Activated naive CD4-positive, alpha-beta T cell treated with anti-CD3 and anti-CD28 coated beads, Interleukin-2, amount 50 U/mL, for 72 hours (primary cell): Measurements from ENCODE around the gene B3GNT2. TPM values are rescaled to one million over a fixed set of nuclear protein-coding genes. Genes with fewer than 3 reads are reported as not detected.
A peak's percentile ranks its signal among the peaks of the same experiment; 100 is the strongest.
"Not testable (repeated sequence)": the region's sequence is repeated elsewhere in the genome, so short reads cannot be mapped to it uniquely, and the experiment has no call there.

Source experiments
- ATAC-seq, 2 donors: fragments of 150-1000 bp; cut with Tn5 transposase; 2 replicates each; pipeline ENCODE4 v1.10.0; 2021; ENCODE audit warnings: mild to moderate bottlenecking in 2 of 2, moderate library complexity in 2 of 2
- DNase-seq, 2 donors: peaks; one replicate each; pipeline ENCODE4 v3.0.0; 2021 to 2022; ENCODE audit warnings: low spot score in 2 of 2
- H3K27ac Mint-ChIP-seq, 2 donors: one replicate each; pipeline ENCODE4 v1.8.0; 2022; ENCODE audit warnings: mild to moderate bottlenecking in 2 of 2, mixed read lengths in 2 of 2
- H3K36me3 Mint-ChIP-seq, 2 donors: one replicate each; pipeline ENCODE4 v1.8.0; 2022; ENCODE audit warnings: mixed read lengths in 2 of 2
- H3K9me3 Mint-ChIP-seq, 2 donors: one replicate each; pipeline ENCODE4 v1.8.0; 2022; ENCODE audit warnings: mixed read lengths in 2 of 2
- total RNA-seq, 2 donors: library from RNA; stranded (reverse); gene quantifications; one replicate each; pipeline ENCODE4 v1.2.3, GENCODE V29; 2022

Gene B3GNT2, protein sequence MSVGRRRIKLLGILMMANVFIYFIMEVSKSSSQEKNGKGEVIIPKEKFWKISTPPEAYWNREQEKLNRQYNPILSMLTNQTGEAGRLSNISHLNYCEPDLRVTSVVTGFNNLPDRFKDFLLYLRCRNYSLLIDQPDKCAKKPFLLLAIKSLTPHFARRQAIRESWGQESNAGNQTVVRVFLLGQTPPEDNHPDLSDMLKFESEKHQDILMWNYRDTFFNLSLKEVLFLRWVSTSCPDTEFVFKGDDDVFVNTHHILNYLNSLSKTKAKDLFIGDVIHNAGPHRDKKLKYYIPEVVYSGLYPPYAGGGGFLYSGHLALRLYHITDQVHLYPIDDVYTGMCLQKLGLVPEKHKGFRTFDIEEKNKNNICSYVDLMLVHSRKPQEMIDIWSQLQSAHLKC
- 10 to 100 TPM; 34.9 to 43.6 TPM for total RNA-seq

DNA sequence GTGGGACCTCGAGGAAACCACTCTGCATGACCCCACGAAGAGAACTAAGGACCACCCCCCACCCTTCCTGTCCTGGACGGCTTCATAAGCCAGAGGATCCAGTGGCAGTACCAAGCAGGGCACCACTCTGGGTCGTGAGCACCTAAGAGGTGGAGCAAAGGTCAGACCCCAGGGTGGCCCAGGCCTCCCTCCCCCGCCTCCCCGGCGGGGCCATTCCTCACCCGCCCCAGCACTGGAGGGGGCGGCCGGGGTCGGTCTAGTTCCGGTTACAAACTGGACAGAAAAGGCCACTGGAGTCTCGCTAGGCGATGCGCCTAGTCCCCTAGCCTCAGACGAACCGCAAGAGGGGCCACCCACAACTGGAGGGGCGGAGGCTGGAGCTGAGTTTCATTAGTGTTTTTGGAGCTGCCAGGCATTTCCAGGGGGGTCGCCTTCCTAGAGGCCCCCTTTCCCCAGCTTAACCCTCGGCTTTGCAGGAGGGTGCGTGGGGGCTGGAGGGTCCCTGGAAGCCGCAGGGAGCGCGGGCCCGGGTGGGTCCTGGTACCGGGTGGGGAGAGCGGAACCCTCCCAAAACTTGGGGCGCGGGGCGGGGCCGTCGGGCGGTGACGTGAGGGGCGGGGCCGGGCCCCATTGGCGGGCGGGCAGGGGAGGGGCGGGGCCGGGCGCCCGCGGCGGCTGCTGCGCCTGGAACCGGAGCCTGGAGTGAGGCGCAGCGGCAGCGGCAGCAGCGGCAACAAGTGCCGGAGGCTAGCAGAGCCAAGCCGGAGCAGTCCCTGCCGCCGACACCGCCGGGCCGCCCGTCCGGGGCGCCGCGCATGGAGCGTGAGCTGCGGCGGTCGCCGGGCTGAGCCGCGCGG, at the start of gene B3GNT2:
B3GNT2 (plus strand) TSS at position 695 of the 857 bp plus-strand sequence. CDS start 26,106 bp downstream, outside the sequence.
- ATAC-seq (peak; percentile 67 to 68), DNase-seq (peak; percentile 59 to 84)
- peaks cover 12 to 21% of the 10 kb centered on the region in 2 donors for H3K36me3 Mint-ChIP-seq
- peak within 1 kb of the TSS; percentile 91 to 94 for H3K27ac Mint-ChIP-seq
- H3K9me3 Mint-ChIP-seq: no peaks in the 10 kb centered on the region

DNA sequence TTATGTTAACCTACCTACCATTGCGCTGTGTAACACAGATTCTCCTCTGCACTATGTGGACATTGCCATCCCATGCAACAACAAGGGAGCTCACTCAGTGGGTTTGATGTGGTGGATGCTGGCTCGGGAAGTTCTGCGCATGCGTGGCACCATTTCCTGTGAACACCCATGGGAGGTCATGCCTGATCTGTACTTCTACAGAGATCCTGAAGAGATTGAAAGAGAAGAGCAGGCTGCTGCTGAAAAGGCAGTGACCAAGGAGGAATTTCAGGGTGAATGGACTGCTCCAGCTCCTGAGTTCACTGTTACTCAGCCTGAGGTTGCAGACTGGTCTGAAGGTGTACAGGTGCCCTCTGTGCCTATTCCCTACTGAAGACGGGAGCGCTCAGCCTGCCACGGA, 49.1 kb upstream of the B3GNT2 start:
- H3K27ac Mint-ChIP-seq: not testable (repeated sequence)

DNA sequence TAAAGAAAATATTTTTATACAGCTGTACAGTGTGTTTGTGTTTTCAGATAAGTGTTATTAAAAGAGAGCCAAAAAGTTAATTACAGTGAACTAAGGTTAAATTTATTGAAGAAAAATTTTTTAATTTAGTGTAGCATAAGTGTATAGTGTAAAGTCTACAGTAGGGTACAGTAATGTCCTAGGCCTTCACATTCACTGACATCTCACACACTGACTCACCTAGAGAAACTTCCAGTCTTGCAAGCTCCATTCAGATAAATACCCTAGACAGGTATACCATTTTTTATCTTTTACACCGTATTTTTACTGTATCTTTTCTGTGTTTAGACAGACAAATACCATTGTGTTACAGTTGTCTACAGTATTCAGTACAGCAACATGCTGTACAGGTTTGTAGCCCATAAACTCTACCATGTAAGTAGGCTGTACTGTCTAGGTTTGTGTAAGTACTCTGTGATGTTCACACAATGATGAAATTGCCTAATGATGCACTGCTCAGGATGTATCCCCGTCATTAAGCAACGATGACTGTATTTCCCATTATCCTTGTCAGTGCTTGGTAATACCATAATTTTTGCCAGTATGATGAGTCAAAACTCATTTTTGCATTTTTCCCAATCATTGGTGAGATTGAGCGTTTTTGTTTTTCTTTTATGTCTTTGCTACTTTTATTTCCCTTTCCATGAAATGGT, 48.2 kb upstream of the B3GNT2 start:
- Mint-ChIP-seq H3K36me3 (peaks cover 0 to 5% of the 10 kb centered on the region in 2 donors), H3K27ac (no peak overlapping the region), H3K9me3 (no peaks in the 10 kb centered on the region)
- ATAC-seq (no peak), DNase-seq (no peak)

More for the DNA sequence above, 49.1 kb upstream of the B3GNT2 start:
- H3K36me3 Mint-ChIP-seq, ATAC-seq, H3K9me3 Mint-ChIP-seq, DNase-seq: not testable (repeated sequence)

DNA sequence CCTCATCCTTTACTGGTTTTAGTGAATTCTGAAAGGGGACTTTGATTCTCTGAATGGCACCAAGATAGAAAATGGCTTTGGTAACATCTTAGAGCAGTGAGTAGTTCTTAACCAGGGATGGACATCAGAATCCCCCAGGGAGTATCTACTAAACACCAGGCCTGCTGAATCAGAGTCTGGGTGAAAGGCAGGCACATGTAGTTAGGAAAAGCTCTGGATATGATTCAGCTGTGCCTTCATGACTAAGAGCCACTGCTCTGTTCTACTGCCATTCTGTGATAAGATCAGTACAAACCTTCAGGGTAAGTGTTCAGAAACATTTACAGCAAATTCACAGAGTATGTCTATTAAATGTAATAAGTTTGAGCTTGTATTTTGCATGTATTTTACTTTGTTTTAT, 46.2 kb upstream of the B3GNT2 start:
- DNase-seq (no peak), ATAC-seq (peak; percentile 49 to 85)
- Mint-ChIP-seq H3K27ac (no peak overlapping the region), H3K9me3 (no peaks in the 10 kb centered on the region), H3K36me3 (peaks cover 0 to 5% of the 10 kb centered on the region in 2 donors)

DNA sequence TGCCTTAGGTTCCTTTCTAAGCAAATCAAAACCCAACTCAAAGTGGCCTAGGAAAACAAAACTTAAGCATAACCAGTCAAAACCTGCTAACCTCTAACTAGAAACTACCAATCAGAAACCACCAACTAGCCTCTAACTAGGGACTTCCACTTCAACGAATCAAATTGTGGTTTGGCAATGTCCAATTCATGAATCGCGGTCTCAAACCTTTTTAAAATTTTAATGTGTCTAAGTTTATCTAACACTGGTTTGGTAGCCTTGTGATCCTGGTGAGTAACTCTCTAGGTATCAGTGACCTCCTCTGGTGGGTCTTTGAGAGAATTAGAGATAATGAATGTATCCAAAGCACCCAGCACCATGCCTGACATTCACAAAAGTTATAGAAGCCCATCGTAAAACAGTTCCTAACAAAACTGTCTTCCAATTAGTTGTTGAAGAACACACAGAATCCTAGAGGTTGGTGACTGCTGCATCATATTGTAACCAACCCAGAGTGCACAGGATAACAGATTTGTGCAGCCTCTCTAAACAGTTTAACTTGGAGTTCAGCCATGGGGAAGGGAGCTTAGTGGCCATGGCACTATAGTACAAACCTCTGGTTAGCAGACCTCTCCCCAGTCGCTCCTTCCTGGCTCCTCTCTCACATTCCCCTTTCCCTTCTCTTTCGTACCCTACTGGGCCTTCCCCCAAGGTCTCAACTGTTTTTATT, 45.2 kb upstream of the B3GNT2 start:
- H3K36me3 Mint-ChIP-seq: peaks cover 0 to 5% of the 10 kb centered on the region in 2 donors
- no peak overlapping the region for H3K27ac Mint-ChIP-seq
- DNase-seq (no peak), ATAC-seq (no peak)
- no peaks in the 10 kb centered on the region for H3K9me3 Mint-ChIP-seq

DNA sequence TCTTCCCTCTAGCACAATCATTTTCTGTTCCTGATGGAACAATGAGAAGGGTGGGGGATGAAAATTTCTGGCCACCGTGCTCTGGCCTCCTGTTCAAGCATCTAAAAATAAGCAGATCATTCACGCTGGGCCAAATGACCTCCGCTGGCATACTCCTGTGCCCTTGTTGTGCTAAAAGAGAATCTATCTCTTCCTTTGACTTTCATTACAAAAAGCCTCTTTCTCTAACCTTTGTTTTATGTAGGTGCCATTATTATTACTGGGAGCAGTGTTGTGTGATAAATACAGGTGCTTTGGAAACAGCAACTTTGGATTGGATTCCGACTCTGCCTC, 44.6 kb upstream of the B3GNT2 start:
- no peak overlapping the region for H3K27ac Mint-ChIP-seq
- H3K9me3 Mint-ChIP-seq: no peaks in the 10 kb centered on the region
- H3K36me3 Mint-ChIP-seq: peaks cover 0 to 5% of the 10 kb centered on the region in 2 donors
- ATAC-seq: no peak
- DNase-seq: no peak

DNA sequence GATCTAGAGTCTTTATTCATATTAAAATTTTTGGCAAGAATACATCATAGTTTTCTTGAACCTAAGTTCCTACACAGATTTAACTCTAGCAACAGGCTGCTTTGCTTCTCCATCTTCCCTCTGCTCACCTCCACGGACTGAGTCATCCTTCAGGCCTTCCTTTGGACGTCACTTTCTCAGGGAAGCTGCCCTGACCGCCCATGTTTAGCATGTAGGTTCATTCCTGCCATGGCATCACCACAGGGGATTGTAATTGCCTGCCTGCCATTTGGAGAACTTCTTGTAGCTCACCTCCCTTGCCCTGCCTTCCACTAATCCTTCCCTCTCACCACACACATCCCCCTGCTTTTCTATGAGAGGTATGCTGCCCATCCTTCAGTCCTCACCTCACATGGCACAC, 43.9 kb upstream of the B3GNT2 start:
- no peak for DNase-seq
- no peaks in the 10 kb centered on the region for H3K9me3 Mint-ChIP-seq
- no peak overlapping the region for H3K27ac Mint-ChIP-seq
- H3K36me3 Mint-ChIP-seq: peaks cover 0 to 5% of the 10 kb centered on the region in 2 donors
- no peak for ATAC-seq

DNA sequence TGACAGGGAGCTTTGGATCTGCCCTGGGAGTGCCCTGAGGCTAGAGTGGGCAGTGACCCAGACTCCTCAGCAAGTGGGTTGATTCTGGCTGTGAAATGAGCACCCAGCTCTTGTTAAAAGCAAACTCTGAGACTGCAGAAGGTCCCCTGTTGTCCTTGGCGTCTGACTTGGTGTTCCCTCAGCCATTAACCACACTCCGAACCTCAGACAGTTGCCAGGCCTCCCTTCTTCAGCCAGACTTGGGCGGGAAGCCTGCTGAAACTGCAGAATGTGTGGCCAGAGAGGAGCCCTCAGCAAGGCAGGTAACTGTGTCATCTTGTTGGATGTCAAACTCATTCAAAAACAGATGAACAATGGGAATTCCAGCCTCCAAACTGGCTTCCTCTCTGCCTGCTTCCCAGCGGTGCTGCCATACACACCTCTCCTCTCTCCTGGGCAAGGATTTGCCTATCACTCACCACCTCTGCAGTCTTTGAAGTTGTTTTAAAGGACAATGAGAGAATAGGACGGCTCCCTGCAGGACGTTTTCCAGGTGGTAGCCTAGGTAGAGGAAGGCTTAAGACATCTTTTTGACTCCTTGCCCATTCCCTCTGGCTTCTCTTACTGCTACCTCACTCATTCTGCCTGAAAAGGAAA, 38.9 kb upstream of the B3GNT2 start:
- H3K9me3 Mint-ChIP-seq: no peaks in the 10 kb centered on the region
- ATAC-seq (no peak), DNase-seq (no peak)

DNA sequence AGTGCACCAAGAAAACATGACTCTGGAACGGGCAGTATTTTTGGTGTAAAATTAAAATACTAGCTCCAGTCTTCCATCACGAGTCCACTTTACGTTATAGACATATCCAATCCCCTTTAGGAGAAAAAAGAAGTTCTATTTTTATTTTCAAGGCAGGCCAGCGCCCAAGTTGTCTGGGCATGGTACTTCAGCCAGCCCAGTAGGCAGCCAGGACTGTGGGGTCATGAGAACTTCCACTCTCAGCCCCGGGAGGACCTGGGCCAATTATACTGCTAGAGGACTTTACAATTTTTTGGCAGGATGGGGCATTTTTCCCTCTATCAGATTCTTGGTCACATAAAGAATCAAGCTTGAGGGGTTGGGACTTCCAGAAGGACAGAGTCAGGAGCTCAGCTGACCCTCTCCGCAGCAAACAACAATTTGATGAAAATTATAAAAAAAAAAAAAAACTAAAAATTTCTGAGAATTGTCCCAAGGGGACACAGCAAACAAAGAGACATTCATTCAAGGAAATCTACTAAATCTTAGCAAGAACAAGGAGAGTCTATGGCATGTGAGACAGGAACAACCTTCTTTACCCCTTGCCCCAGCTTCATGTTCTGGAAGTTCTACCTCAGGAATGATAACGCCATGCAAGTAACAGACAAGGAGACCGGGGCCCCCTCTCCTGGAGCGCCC, 37.3 kb upstream of the B3GNT2 start:
- ATAC-seq (no peak), DNase-seq (no peak)
- no peak overlapping the region for H3K27ac Mint-ChIP-seq
- H3K9me3 Mint-ChIP-seq: no peaks in the 10 kb centered on the region
- no peaks in the 10 kb centered on the region for H3K36me3 Mint-ChIP-seq

More for the DNA sequence above, 38.9 kb upstream of the B3GNT2 start:
- Mint-ChIP-seq H3K27ac (no peak overlapping the region), H3K36me3 (peaks cover 0 to 5% of the 10 kb centered on the region in 2 donors)

DNA sequence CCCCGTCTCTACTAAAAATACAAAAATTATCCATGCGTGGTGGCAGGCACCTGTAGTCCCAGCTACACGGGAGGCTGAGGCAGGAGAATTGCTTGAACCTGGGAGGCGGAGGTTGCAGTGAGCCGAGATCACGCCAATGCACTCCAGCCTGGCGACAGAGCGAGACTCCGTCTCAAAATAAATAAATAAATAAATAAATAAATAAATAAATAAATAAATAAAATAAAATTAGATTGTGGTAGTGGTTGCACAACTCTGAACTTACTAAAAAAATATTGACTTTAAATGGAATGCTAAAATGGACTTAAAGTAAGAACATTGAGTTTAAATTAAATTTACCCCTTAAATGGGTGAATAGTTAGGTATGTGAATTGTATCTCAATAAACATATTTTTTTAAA, 35.2 kb upstream of the B3GNT2 start:
- not testable (repeated sequence) for H3K36me3 Mint-ChIP-seq, H3K9me3 Mint-ChIP-seq, DNase-seq, H3K27ac Mint-ChIP-seq, ATAC-seq

DNA sequence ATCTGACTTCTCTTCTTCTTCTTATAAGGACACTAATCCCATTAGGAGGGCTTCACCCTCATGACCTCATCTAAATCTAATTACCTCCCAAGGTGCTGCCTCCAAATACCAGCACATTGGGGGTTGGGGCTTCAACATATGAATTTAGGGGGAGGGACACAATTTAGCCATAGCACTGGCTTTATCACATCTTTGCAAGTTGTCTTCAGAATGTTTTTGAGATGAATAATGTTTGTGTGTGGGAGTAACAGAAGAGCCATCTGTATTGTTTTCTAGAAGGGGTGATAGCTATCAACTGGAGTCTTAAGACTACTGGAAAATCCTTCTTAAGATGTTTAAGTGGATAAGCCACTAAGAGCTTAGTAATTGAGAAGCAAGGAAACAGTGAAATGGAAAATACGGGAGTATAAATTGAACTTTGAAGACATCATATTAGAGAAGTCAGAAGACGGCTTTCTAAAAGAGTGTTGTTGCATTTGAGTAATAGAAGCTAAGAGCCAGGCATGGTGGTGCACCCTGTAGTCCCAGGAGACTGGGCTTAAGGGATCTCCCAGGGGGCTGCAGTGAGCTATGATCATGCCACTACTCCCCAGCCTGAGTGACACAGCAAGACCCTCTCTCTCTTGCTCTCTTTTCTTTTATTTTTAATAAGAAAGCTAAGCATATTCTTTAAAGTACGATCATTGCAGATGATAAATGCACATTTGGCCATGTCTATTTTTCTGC, 32.6 kb upstream of the B3GNT2 start:
- no peaks in the 10 kb centered on the region for H3K9me3 Mint-ChIP-seq
- no peaks in the 10 kb centered on the region for H3K36me3 Mint-ChIP-seq
- no peak overlapping the region for H3K27ac Mint-ChIP-seq
- no peak for DNase-seq
- no peak for ATAC-seq

DNA sequence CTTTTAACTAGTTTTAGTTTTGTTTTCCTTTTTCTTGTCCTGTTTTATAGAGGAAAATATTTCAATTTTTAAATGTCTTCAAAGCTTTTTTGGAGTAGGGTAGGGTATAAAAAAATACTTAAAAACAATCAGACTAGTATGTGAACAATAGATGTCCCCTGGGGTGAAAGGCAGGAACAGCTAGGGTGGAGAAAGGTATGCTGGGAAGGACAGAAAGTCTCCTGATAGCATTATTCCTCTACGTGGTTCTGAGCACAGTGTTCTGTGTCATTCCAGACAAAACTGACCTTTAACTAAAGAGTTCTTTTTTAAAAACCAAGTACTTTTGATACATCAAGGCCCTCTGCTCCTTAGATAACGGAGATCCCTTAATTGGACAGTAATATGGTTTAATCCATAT, 32.1 kb upstream of the B3GNT2 start:
- Mint-ChIP-seq H3K27ac (no peak overlapping the region), H3K36me3 (no peaks in the 10 kb centered on the region), H3K9me3 (no peaks in the 10 kb centered on the region)
- ATAC-seq (no peak), DNase-seq (no peak)

DNA sequence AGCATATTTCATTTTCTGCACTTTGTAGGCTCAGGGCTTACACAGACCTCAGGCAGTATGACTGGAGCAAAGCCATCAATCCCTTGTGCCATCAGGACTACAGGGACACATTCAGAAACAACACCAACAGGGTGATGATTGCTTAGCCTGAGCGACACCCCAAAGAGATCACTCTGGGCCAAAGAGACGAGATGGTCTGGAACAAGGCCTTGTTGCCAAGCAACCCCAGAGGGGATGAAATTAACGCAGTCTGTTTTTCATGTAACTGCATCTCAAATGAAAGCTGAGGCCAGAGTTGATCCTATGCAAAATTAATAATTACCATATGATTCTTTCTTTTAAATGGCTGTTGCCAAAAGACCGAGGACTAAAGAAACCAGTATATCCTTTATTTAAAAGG, 20.2 kb upstream of the B3GNT2 start:
- Mint-ChIP-seq H3K27ac (no peak overlapping the region), H3K9me3 (no peaks in the 10 kb centered on the region), H3K36me3 (no peaks in the 10 kb centered on the region)
- ATAC-seq (no peak), DNase-seq (no peak)

DNA sequence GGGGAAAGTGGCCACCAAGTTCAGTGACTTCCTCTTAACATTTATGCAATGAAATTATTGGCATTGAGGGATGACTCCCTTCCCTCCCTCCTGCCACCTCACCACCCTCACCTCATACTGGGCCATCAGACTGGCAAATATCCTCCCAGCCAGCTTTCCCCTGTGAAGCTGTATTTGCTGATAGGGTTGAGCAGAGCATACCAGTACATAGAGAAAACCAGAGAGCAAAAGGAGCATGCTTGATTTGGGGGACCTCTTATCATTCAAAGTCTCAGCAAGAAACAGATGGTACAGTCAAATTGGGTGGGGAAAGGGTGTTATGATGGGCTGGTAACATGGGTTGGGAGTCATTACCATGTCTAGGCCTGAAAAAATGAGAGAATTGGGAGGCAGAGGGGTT, 19.1 kb upstream of the B3GNT2 start:
- Mint-ChIP-seq H3K36me3 (no peaks in the 10 kb centered on the region), H3K9me3 (no peaks in the 10 kb centered on the region), H3K27ac (peak overlapping the region in 1 of 2 donors; percentile 10)
- ATAC-seq (no peak), DNase-seq (no peak)
